Cardiac fibroblast (primary cell): ENCODE data around the gene FGGY.

Source experiments
- DNase-seq, 2 donors: peaks; one replicate each; pipeline versions ENCODE4 v3.0.0 to v3.0.0-alpha.2; 2010; ENCODE audit warnings: low read depth in 2 of 2
- H3K4me3 ChIP-seq, 2 donors: replicated peaks in 1 of 2; 1 replicate in 1 of 2; 2 replicates in 1 of 2; pipeline ENCODE4 v1.5.1; 2011; ENCODE audit warnings: low read depth in 2 of 2, low read length in 2 of 2, mild to moderate bottlenecking in 2 of 2, moderate library complexity in 1 of 2
- CTCF ChIP-seq: IDR thresholded peaks from one replicate; pipeline ENCODE4 v1.5.1; 2011; ENCODE audit warnings: low read depth, mild to moderate bottlenecking, low read length, inconsistent platforms

FGGY gene

GRCh38 chr1:59421232-59421920, 124.5 kb downstream of the FGGY start:
- no peak for TF ChIP-seq CTCF
- no peak for DNase-seq
- H3K4me3 ChIP-seq = no peak overlapping the region

- H3K4me3 ChIP-seq = no peak overlapping the region
- no peak for TF ChIP-seq CTCF
- peak; percentile 30 to 95 for DNase-seq
Observed at GRCh38 chr1:59422921-59423575, 126.2 kb downstream of the FGGY start.

- H3K4me3 ChIP-seq = no peak overlapping the region
Observed at GRCh38 chr1:59427155-59427554, 130.3 kb downstream of the FGGY start.

GRCh38 chr1:59427784-59428183, 130.9 kb downstream of the FGGY start:
- H3K4me3 ChIP-seq = no peak overlapping the region
- DNase-seq = no peak
- no peak for TF ChIP-seq CTCF

More at GRCh38 chr1:59427155-59427554, 130.3 kb downstream of the FGGY start:
- DNase-seq = peak; percentile 9 to 31
- TF ChIP-seq CTCF = no peak

GRCh38 chr1:59428828-59429227, 131.9 kb downstream of the FGGY start:
- H3K4me3 ChIP-seq = no peak overlapping the region
- no peak for DNase-seq
- TF ChIP-seq CTCF = no peak

- no peak for DNase-seq
- no peak overlapping the region for H3K4me3 ChIP-seq
- TF ChIP-seq CTCF = no peak
Observed at GRCh38 chr1:59429656-59430055, 132.8 kb downstream of the FGGY start.
